Measurements from ENCODE around the gene ADGRL2.

DNA sequence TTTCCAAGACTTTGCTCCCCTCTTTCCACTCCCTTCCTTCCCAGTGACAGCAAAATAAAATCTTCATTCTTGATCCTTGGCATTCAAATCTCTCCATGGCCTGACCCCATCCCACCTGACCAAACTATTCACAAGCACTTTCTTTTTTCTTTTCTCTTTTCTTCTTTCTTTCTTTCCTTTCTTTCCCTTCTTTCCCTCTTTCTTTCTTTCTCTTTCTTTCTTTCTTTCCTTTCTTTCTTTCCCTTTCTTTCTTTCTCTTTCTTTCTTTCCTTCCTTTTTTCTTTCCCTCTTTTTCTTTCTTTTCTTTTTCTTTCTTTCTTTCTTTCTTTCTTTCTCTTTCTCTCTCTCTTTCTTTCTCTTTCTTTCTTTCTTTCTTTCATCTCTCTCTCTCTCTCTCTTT lies 207.1 kb downstream of the ADGRL2 start:
- TF ChIP-seq POLR2AphosphoS5 (IDR thresholded peaks at IDR 0.05): no peak
- TF ChIP-seq POLR2A (IDR thresholded peaks at IDR 0.05; ENCODE audit: low read depth): no peak

Data from esophagus muscularis mucosa (tissue), 2 donors.